Glutamatergic neuron (in vitro differentiated cells): ENCODE measurements around the gene PNCK. TPM values are rescaled to one million over a fixed set of nuclear protein-coding genes. Genes with fewer than 3 reads are reported as not detected.

Experiments used
- DNase-seq: peaks from one replicate; pipeline ENCODE4 v3.0.0; 2022
- H3K27ac Mint-ChIP-seq: one replicate; pipeline ENCODE4 v1.8.0; 2020; ENCODE audit warnings: mild to moderate bottlenecking, mixed read lengths, inconsistent platforms; ENCODE audit not compliant: unreplicated experiment
- H3K27me3 Mint-ChIP-seq: one replicate; pipeline ENCODE4 v1.8.0; 2020; ENCODE audit warnings: mild to moderate bottlenecking, moderate library complexity, mixed read lengths, inconsistent platforms; ENCODE audit not compliant: unreplicated experiment
- H3K36me3 Mint-ChIP-seq: one replicate; pipeline ENCODE4 v1.8.0; 2020; ENCODE audit warnings: mild to moderate bottlenecking, mixed read lengths, inconsistent platforms; ENCODE audit not compliant: unreplicated experiment
- H3K4me1 Mint-ChIP-seq: one replicate; pipeline ENCODE4 v1.8.0; 2020; ENCODE audit warnings: mild to moderate bottlenecking, low read depth, mixed read lengths, inconsistent platforms; ENCODE audit not compliant: unreplicated experiment
- H3K4me3 Mint-ChIP-seq: one replicate; pipeline ENCODE4 v1.8.0; 2020; ENCODE audit warnings: mild to moderate bottlenecking, mixed read lengths, inconsistent platforms; ENCODE audit not compliant: unreplicated experiment
- H3K9me3 Mint-ChIP-seq: one replicate; pipeline ENCODE4 v1.8.0; 2020; ENCODE audit warnings: mild to moderate bottlenecking, moderate library complexity, mixed read lengths, inconsistent platforms; ENCODE audit not compliant: unreplicated experiment
- total RNA-seq: library from RNA; stranded (reverse); fragmentation: NEBNext Ultra II Directional; extraction: Animal tissue kit (Norgen Biotek cat#: 25700); gene quantifications from one replicate; pipeline ENCODE4 v1.2.1, GENCODE V29; 2021; ENCODE audit not compliant: unreplicated experiment
- TF ChIP-seq, protein P1 (sequence below): fragments of 200-600 bp; sonication (generic); IDR thresholded peaks from one replicate; pipeline ENCODE4 v1.5.0; 2021; ENCODE audit not compliant: partially characterized antibody, unreplicated experiment

Gene PNCK
- total RNA-seq, 1 donor from 2014 or later = 4.3 TPM

GRCh38 chrX:153669901-153670731, 3.5 kb downstream of the PNCK start:
- TF ChIP-seq, protein P1, sequence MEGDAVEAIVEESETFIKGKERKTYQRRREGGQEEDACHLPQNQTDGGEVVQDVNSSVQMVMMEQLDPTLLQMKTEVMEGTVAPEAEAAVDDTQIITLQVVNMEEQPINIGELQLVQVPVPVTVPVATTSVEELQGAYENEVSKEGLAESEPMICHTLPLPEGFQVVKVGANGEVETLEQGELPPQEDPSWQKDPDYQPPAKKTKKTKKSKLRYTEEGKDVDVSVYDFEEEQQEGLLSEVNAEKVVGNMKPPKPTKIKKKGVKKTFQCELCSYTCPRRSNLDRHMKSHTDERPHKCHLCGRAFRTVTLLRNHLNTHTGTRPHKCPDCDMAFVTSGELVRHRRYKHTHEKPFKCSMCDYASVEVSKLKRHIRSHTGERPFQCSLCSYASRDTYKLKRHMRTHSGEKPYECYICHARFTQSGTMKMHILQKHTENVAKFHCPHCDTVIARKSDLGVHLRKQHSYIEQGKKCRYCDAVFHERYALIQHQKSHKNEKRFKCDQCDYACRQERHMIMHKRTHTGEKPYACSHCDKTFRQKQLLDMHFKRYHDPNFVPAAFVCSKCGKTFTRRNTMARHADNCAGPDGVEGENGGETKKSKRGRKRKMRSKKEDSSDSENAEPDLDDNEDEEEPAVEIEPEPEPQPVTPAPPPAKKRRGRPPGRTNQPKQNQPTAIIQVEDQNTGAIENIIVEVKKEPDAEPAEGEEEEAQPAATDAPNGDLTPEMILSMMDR = no peak
- H3K27ac Mint-ChIP-seq = no peak overlapping the region
- no peak overlapping the region for H3K4me3 Mint-ChIP-seq
- H3K36me3 Mint-ChIP-seq = no peaks in the 10 kb centered on the region
- peaks cover 1% of the 10 kb centered on the region for H3K4me1 Mint-ChIP-seq
- DNase-seq = no peak
- H3K27me3 Mint-ChIP-seq = peaks cover 8% of the 10 kb centered on the region
- H3K9me3 Mint-ChIP-seq = peaks cover 3% of the 10 kb centered on the region

- TF ChIP-seq, protein P1 = peak; percentile 83
- peaks cover 8% of the 10 kb centered on the region for H3K27me3 Mint-ChIP-seq
- H3K9me3 Mint-ChIP-seq = peaks cover 3% of the 10 kb centered on the region
- H3K4me1 Mint-ChIP-seq = peaks cover 1% of the 10 kb centered on the region
- peak; percentile 62 for DNase-seq
- H3K27ac Mint-ChIP-seq = no peak overlapping the region
- H3K4me3 Mint-ChIP-seq = no peak overlapping the region
- no peaks in the 10 kb centered on the region for H3K36me3 Mint-ChIP-seq
Measured at GRCh38 chrX:153669174-153669890, 4.3 kb downstream of the PNCK start.

DNA sequence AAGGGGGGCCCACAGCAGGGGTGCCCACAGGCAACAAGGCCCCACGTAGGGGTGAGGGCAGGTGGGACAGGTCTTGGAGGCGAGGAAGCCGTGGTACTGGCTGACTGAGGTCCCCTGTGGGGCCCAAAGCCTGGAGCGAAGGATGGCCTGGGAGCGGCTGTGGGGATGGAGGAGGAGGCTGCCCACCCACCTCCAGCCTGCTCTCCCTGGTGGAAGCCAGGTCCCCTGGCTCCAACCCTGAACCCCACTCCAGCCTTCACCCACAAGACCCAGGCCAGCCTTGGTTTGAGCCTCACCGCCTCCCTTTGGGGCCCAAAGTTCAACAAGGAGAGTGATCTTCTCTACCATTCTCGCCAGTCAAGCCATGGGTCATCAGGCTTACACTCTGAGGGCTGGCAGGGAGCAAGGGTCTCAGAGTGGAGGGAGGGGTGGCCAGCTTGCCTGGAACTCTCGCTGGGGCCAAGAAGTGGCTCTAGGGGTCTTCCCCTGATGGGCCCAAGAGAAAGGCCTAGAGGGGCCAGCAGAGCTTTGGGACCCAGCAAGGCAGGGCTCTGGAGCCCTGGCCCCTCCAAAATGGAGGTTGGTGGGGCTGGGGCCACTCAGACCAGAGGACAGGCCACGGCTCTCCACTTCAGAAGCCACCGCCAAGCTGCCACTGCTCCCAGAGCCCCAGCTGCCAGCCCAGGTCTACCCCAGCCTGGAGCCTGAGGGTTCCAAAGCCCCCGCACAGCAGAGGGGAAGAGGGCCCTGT, 5.0 kb downstream of the PNCK start:
- DNase-seq = no peak
- Mint-ChIP-seq H3K4me1 (peaks cover 1% of the 10 kb centered on the region), H3K27me3 (peaks cover 8% of the 10 kb centered on the region)

GRCh38 chrX:153667956-153668396, 5.6 kb downstream of the PNCK start:
- DNase-seq = peak; percentile 87
- Mint-ChIP-seq H3K4me1 (peaks cover 1% of the 10 kb centered on the region), H3K36me3 (no peaks in the 10 kb centered on the region), H3K27ac (no peak overlapping the region), H3K27me3 (peaks cover 8% of the 10 kb centered on the region), H3K9me3 (peaks cover 3% of the 10 kb centered on the region), H3K4me3 (peak overlapping the region; percentile 49)
- TF ChIP-seq, protein P1 = peak; percentile 77

More for the DNA sequence above, 5.0 kb downstream of the PNCK start:
- Mint-ChIP-seq H3K9me3 (peaks cover 3% of the 10 kb centered on the region), H3K36me3 (no peaks in the 10 kb centered on the region), H3K27ac (no peak overlapping the region), H3K4me3 (no peak overlapping the region)
- TF ChIP-seq, protein P1 = no peak
